HAP-1 (cell line): Measurements from ENCODE around the gene CFAP74.
"Not testable (repeated sequence)": the region's sequence is repeated elsewhere in the genome, so short reads cannot be mapped to it uniquely, and the experiment has no call there.

Experiments
- DNase-seq, 2 experiments: peaks; one replicate each; pipeline ENCODE4 v3.0.0-alpha.2; 2016 to 2020; ENCODE audit warnings: low spot score in 2 of 2
- H3K27me3 ChIP-seq: fragments of 250-450 bp; sonication (Bioruptor Pico); 2 replicates; pipeline ENCODE4 v1.5.1; 2020; ENCODE audit warnings: low read depth, mild to moderate bottlenecking, moderate library complexity
- H3K36me3 ChIP-seq: fragments of 250-450 bp; sonication (Bioruptor Pico); replicated peaks from 2 replicates; pipeline ENCODE4 v1.5.1; 2020; ENCODE audit warnings: mild to moderate bottlenecking
- H3K4me1 ChIP-seq: fragments of 250-450 bp; sonication (Bioruptor Pico); 2 replicates; pipeline ENCODE4 v1.5.1; 2020; ENCODE audit warnings: mild to moderate bottlenecking
- H3K4me3 ChIP-seq: fragments of 250-450 bp; sonication (Bioruptor Pico); 2 replicates; pipeline ENCODE4 v1.5.1; 2020; ENCODE audit warnings: mild to moderate bottlenecking, moderate library complexity
- H3K9me3 ChIP-seq: fragments of 250-450 bp; sonication (Bioruptor Pico); 2 replicates; pipeline ENCODE4 v1.5.1; 2020; ENCODE audit warnings: mild to moderate bottlenecking, moderate library complexity
- in situ Hi-C: fragments of 300-500 bp; cut with MboI; formaldehyde crosslinking; loops from 3 replicates; pipeline ENCODE4 v1.14.3; 2020; ENCODE audit warnings: low sequenced_read_pairs, inconsistent platforms, mixed read lengths

The CFAP74 gene

GRCh38 chr1:1889847-1890505 is 113.6 kb downstream of the CFAP74 start:
- peak; percentile 28 to 56 for DNase-seq
- Histone ChIP-seq H3K4me1 (peaks cover 19% of the 10 kb centered on the region), H3K27me3 (0 out of 2 replicates have a peak, but pooled peaks cover 2% of the 10 kb centered on the region), H3K9me3 (no peaks in the 10 kb centered on the region), H3K36me3 (peaks cover 4% of the 10 kb centered on the region), H3K4me3 (peak overlapping the region; percentile 84)
- in situ Hi-C loops = no loop called here

- H3K36me3 ChIP-seq = peaks cover 4% of the 10 kb centered on the region
- H3K4me3 ChIP-seq = peak overlapping the region; percentile 84
- in situ Hi-C loops = no loop called here
- H3K27me3 ChIP-seq = 0 out of 2 replicates have a peak, but pooled peaks cover 2% of the 10 kb centered on the region
- H3K4me1 ChIP-seq = peaks cover 26% of the 10 kb centered on the region
- peak in 1 of 2 experiments; percentile 51 for DNase-seq
- no peaks in the 10 kb centered on the region for H3K9me3 ChIP-seq
These were observed 114.4 kb downstream of the CFAP74 start for GRCh38 chr1:1889090-1889750.

- H3K36me3 ChIP-seq = peaks cover 14% of the 10 kb centered on the region
- in situ Hi-C loops, H3K4me3 ChIP-seq, H3K27me3 ChIP-seq, DNase-seq, H3K9me3 ChIP-seq: not testable (repeated sequence)
- peaks cover 34% of the 10 kb centered on the region for H3K4me1 ChIP-seq
These were observed 119.7 kb downstream of the CFAP74 start for GRCh38 chr1:1883890-1884289.

- Histone ChIP-seq H3K4me1 (peaks cover 30% of the 10 kb centered on the region), H3K9me3 (no peaks in the 10 kb centered on the region), H3K4me3 (no peak overlapping the region), H3K36me3 (peaks cover 20% of the 10 kb centered on the region), H3K27me3 (0 out of 2 replicates have a peak, but pooled peaks cover 2% of the 10 kb centered on the region)
- in situ Hi-C loops = no loop called here
- peak; percentile 65 to 74 for DNase-seq
These were observed 120.3 kb downstream of the CFAP74 start for GRCh38 chr1:1883092-1883873.

- no peak for DNase-seq
- Histone ChIP-seq H3K9me3 (no peaks in the 10 kb centered on the region), H3K27me3 (no peaks in the 10 kb centered on the region), H3K36me3 (peaks cover 31% of the 10 kb centered on the region), H3K4me1 (peaks cover 24% of the 10 kb centered on the region), H3K4me3 (no peak overlapping the region)
- in situ Hi-C loops = no loop called here
These were observed 121.9 kb downstream of the CFAP74 start for GRCh38 chr1:1881727-1882126.

- H3K9me3 ChIP-seq = no peaks in the 10 kb centered on the region
- H3K36me3 ChIP-seq = peaks cover 40% of the 10 kb centered on the region
- peaks cover 24% of the 10 kb centered on the region for H3K4me1 ChIP-seq
- in situ Hi-C loops = no loop called here
- no peak for DNase-seq
- no peaks in the 10 kb centered on the region for H3K27me3 ChIP-seq
- no peak overlapping the region for H3K4me3 ChIP-seq
These were observed 122.8 kb downstream of the CFAP74 start for GRCh38 chr1:1880617-1881312.

GRCh38 chr1:1879942-1880341 is 123.6 kb downstream of the CFAP74 start:
- H3K4me1 ChIP-seq = peaks cover 23% of the 10 kb centered on the region
- in situ Hi-C loops = no loop called here
- H3K27me3 ChIP-seq = no peaks in the 10 kb centered on the region
- DNase-seq = no peak
- H3K9me3 ChIP-seq = no peaks in the 10 kb centered on the region
- H3K36me3 ChIP-seq = peaks cover 48% of the 10 kb centered on the region
- no peak overlapping the region for H3K4me3 ChIP-seq

GRCh38 chr1:1877865-1878436 is 125.6 kb downstream of the CFAP74 start:
- Histone ChIP-seq H3K4me3 (no peak overlapping the region), H3K4me1 (peaks cover 6% of the 10 kb centered on the region), H3K9me3 (no peaks in the 10 kb centered on the region; the same call in 1 of the 2 replicates), H3K27me3 (no peaks in the 10 kb centered on the region), H3K36me3 (peaks cover 65% of the 10 kb centered on the region)
- no peak for DNase-seq
- in situ Hi-C loops = no loop called here

GRCh38 chr1:1876335-1876930 is 127.2 kb downstream of the CFAP74 start:
- in situ Hi-C loops = no loop called here
- peaks cover 74% of the 10 kb centered on the region for H3K36me3 ChIP-seq
- H3K4me1 ChIP-seq = no peaks in the 10 kb centered on the region
- no peaks in the 10 kb centered on the region for H3K27me3 ChIP-seq
- no peak for DNase-seq
- H3K4me3 ChIP-seq = no peak overlapping the region
- H3K9me3 ChIP-seq = no peaks in the 10 kb centered on the region; the same call in 1 of the 2 replicates

- H3K27me3 ChIP-seq = no peaks in the 10 kb centered on the region
- no peak overlapping the region for H3K4me3 ChIP-seq
- in situ Hi-C loops = no loop called here
- no peak for DNase-seq
- H3K9me3 ChIP-seq = no peaks in the 10 kb centered on the region; the same call in 1 of the 2 replicates
- H3K36me3 ChIP-seq = peaks cover 74% of the 10 kb centered on the region
- no peaks in the 10 kb centered on the region for H3K4me1 ChIP-seq
These were observed 127.7 kb downstream of the CFAP74 start for GRCh38 chr1:1875932-1876331.

- Histone ChIP-seq H3K4me1 (no peaks in the 10 kb centered on the region), H3K36me3 (peaks cover 68% of the 10 kb centered on the region), H3K9me3 (no peaks in the 10 kb centered on the region; the same call in 1 of the 2 replicates), H3K4me3 (no peak overlapping the region), H3K27me3 (no peaks in the 10 kb centered on the region)
- in situ Hi-C loops = no loop called here
- DNase-seq = no peak
These were observed 128.7 kb downstream of the CFAP74 start for GRCh38 chr1:1874901-1875300.

GRCh38 chr1:1873186-1873585 is 130.4 kb downstream of the CFAP74 start:
- H3K36me3 ChIP-seq = peaks cover 53% of the 10 kb centered on the region
- no peak for DNase-seq

More at GRCh38 chr1:1873186-1873585, 130.4 kb downstream of the CFAP74 start:
- H3K27me3 ChIP-seq = no peaks in the 10 kb centered on the region
- H3K4me1 ChIP-seq = no peaks in the 10 kb centered on the region
- no peaks in the 10 kb centered on the region; the same call in 1 of the 2 replicates for H3K9me3 ChIP-seq
- H3K4me3 ChIP-seq = no peak overlapping the region
- in situ Hi-C loops = no loop called here
